HL-60 (cell line): Measurements from ENCODE around the gene ARHGAP10.
A peak's percentile ranks its signal among the peaks of the same experiment; 100 is the strongest.

Source experiments
- DNase-seq, 2 experiments: peaks; one replicate each; pipeline ENCODE4 v3.0.0-alpha.2; 2010 to 2020; ENCODE audit warnings: low read depth in 1 of 2, low spot score in 1 of 2
- H3K27ac ChIP-seq: fragments of 250-450 bp; sonication (Bioruptor Pico); replicated peaks from 2 replicates; pipeline ENCODE4 v1.5.1; 2020; ENCODE audit warnings: mild to moderate bottlenecking, moderate library complexity
- H3K27me3 ChIP-seq: fragments of 250-450 bp; sonication (Bioruptor Pico); 2 replicates; pipeline ENCODE4 v1.5.1; 2021; ENCODE audit warnings: mild to moderate bottlenecking, moderate library complexity; ENCODE audit not compliant: insufficient read depth, poor library complexity, severe bottlenecking
- H3K4me3 ChIP-seq: replicated peaks from 2 replicates; pipeline ENCODE4 v1.5.1; 2011; ENCODE audit warnings: mild to moderate bottlenecking, control low read depth, low read length; ENCODE audit not compliant: insufficient read depth
- CTCF ChIP-seq: IDR thresholded peaks from one replicate; pipeline ENCODE4 v1.5.1; 2011; ENCODE audit warnings: low read length, control low read depth, inconsistent platforms; ENCODE audit not compliant: insufficient read depth
- GABPA ChIP-seq: IDR thresholded peaks from 2 replicates; pipeline ENCODE4 v1.6.1; 2012; ENCODE audit warnings: low read depth
- POLR2AphosphoS5 ChIP-seq: IDR thresholded peaks from 2 replicates; pipeline ENCODE4 v1.6.1; 2012; ENCODE audit warnings: low read depth
- REST ChIP-seq: IDR thresholded peaks from 2 replicates; pipeline ENCODE4 v1.6.1; 2012; ENCODE audit warnings: low read depth; ENCODE audit not compliant: insufficient replicate concordance
- SPI1 ChIP-seq: IDR thresholded peaks from 2 replicates; pipeline ENCODE4 v1.6.1; 2012; ENCODE audit warnings: low read depth, mild to moderate bottlenecking, borderline replicate concordance

The ARHGAP10 gene

GRCh38 chr4:147693218-147693617 is 38.7 kb upstream of the ARHGAP10 start:
- Histone ChIP-seq H3K4me3 (no peak overlapping the region), H3K27ac (no peak overlapping the region), H3K27me3 (no peaks in the 10 kb centered on the region)
- DNase-seq = no peak
- no peak for TF ChIP-seq POLR2AphosphoS5

- Histone ChIP-seq H3K27me3 (no peaks in the 10 kb centered on the region), H3K4me3 (no peak overlapping the region), H3K27ac (no peak overlapping the region)
- DNase-seq = no peak
- TF ChIP-seq POLR2AphosphoS5 (no peak), REST (no peak), GABPA (no peak), CTCF (no peak), SPI1 (no peak)
These were observed 35.0 kb upstream of the ARHGAP10 start for GRCh38 chr4:147696866-147697265.

GRCh38 chr4:147704846-147705245 is 27.0 kb upstream of the ARHGAP10 start:
- no peaks in the 10 kb centered on the region for H3K27me3 ChIP-seq
- no peak for TF ChIP-seq REST
- no peak for TF ChIP-seq GABPA
- TF ChIP-seq SPI1 = no peak
- no peak for TF ChIP-seq CTCF
- TF ChIP-seq POLR2AphosphoS5 = no peak
- DNase-seq = no peak
- H3K27ac ChIP-seq = no peak overlapping the region
- H3K4me3 ChIP-seq = no peak overlapping the region

GRCh38 chr4:147707892-147708672 is 23.8 kb upstream of the ARHGAP10 start:
- peak in 1 of 2 experiments; percentile 49 for DNase-seq
- H3K27me3 ChIP-seq = no peaks in the 10 kb centered on the region
- TF ChIP-seq SPI1 = peak; percentile 10; the same call in 1 of the 2 replicates
- TF ChIP-seq CTCF = peak; percentile 85
- no peak for TF ChIP-seq GABPA

More at GRCh38 chr4:147707892-147708672, 23.8 kb upstream of the ARHGAP10 start:
- no peak overlapping the region for H3K27ac ChIP-seq
- H3K4me3 ChIP-seq = no peak overlapping the region
